GM23248 (cell line): ENCODE data around the gene MAP1B. TPM values are rescaled to one million over a fixed set of nuclear protein-coding genes. Genes with fewer than 3 reads are reported as not detected.

Source experiments
- DNase-seq: peaks from one replicate; pipeline ENCODE4 v3.0.0-alpha.2; 2015
- H2AFZ ChIP-seq: fragments of 200-600 bp; sonication (generic); 2 replicates; pipeline ENCODE4 v1.6.1; 2016; ENCODE audit warnings: antibody characterized with exemption
- H3F3A ChIP-seq: fragments of 200-600 bp; sonication (generic); 2 replicates; pipeline ENCODE4 v1.6.1; 2016; ENCODE audit warnings: mild to moderate bottlenecking, antibody characterized with exemption, mixed run types; ENCODE audit not compliant: insufficient read depth
- H3K27ac ChIP-seq: fragments of 200-600 bp; sonication (generic); 2 replicates; pipeline ENCODE4 v1.5.1; 2016; ENCODE audit warnings: mild to moderate bottlenecking
- H3K27me3 ChIP-seq: fragments of 200-600 bp; sonication (generic); replicated peaks from 2 replicates; pipeline ENCODE4 v1.6.1; 2016; ENCODE audit warnings: mild to moderate bottlenecking; ENCODE audit not compliant: insufficient read depth
- H3K36me3 ChIP-seq: fragments of 200-600 bp; sonication (generic); 2 replicates; pipeline ENCODE4 v1.6.1; 2016; ENCODE audit warnings: low read depth, mild to moderate bottlenecking
- H3K4me1 ChIP-seq: fragments of 200-600 bp; sonication (generic); 2 replicates; pipeline ENCODE4 v1.6.1; 2016; ENCODE audit warnings: mild to moderate bottlenecking; ENCODE audit not compliant: insufficient read depth
- H3K4me2 ChIP-seq: fragments of 200-600 bp; sonication (generic); one replicate; pipeline ENCODE4 v1.6.1; 2016; ENCODE audit warnings: mild to moderate bottlenecking; ENCODE audit not compliant: unreplicated experiment
- H3K4me3 ChIP-seq: fragments of 200-600 bp; sonication (generic); 2 replicates; pipeline ENCODE4 v1.5.1; 2016; ENCODE audit warnings: mild to moderate bottlenecking
- H3K79me2 ChIP-seq: fragments of 200-600 bp; sonication (generic); 2 replicates; pipeline ENCODE4 v1.6.1; 2016; ENCODE audit warnings: mild to moderate bottlenecking; ENCODE audit not compliant: insufficient read depth
- H3K9ac ChIP-seq: fragments of 200-600 bp; sonication (generic); 2 replicates; pipeline ENCODE4 v1.6.1; 2016; ENCODE audit warnings: mild to moderate bottlenecking
- H3K9me2 ChIP-seq: fragments of 200-600 bp; sonication (generic); 2 replicates; pipeline ENCODE4 v1.6.1; 2016; ENCODE audit warnings: mixed run types, mild to moderate bottlenecking, moderate library complexity; ENCODE audit not compliant: insufficient read depth
- H3K9me3 ChIP-seq: fragments of 200-600 bp; sonication (generic); one replicate; pipeline ENCODE4 v1.6.1; 2017; ENCODE audit warnings: low read depth
- H4K20me1 ChIP-seq: fragments of 200-600 bp; sonication (generic); 2 replicates; pipeline ENCODE4 v1.6.0; 2016; ENCODE audit not compliant: insufficient read depth
- EZH2 ChIP-seq: fragments of 200-600 bp; sonication (generic); IDR thresholded peaks from 2 replicates; pipeline ENCODE4 v1.6.1; 2018; ENCODE audit warnings: antibody characterized with exemption, mild to moderate bottlenecking; ENCODE audit not compliant: insufficient read depth, poor library complexity, severe bottlenecking
- EZH2phosphoT487 ChIP-seq: fragments of 200-600 bp; sonication (generic); IDR thresholded peaks from 2 replicates; pipeline ENCODE4 v1.6.1; 2018; ENCODE audit warnings: antibody characterized with exemption, moderate library complexity, mild to moderate bottlenecking, low read depth; ENCODE audit not compliant: insufficient read depth
- WGBS, 2 experiments: methylation state at CpG; one replicate each; pipeline ENCODE4 v1.1.6; 2015 to 2017; ENCODE audit warnings: low lambda C conversion rate in 2 of 2, low coverage in 1 of 2; ENCODE audit errors: missing lambda C conversion rate in 2 of 2; 5-methylcytosine and 5-hydroxymethylcytosine counted together
- in situ Hi-C: fragments of 300-500 bp; cut with MboI; formaldehyde crosslinking; loops from 2 replicates; pipeline ENCODE4 v1.15.0; 2020
- microRNA-seq: library from miRNA; unstranded; fragments of <30 nt; microRNA quantifications from one replicate; pipeline ENCODE4, GENCODE V29; 2016; ENCODE audit warnings: borderline number of aligned reads
- polyA plus RNA-seq: library from polyadenylated mRNA; unstranded; fragments of >200 nt; fragmentation: Nextera tagmentation; extraction: Ambion mirVana; gene quantifications from 2 replicates; pipeline ENCODE4 v1.2.1, GENCODE V29; 2016
- small RNA-seq: library from RNA; depleted of rRNA; stranded (forward); fragments of <200 nt; gene quantifications from one replicate; pipeline ENCODE3, GENCODE V24; 2014; ENCODE audit warnings: low read depth, low replicate concordance
- total RNA-seq: library from RNA; depleted of rRNA; stranded (reverse); fragments of >200 nt; shearing (Covaris generic); gene quantifications from 2 replicates; pipeline ENCODE4 v1.2.3, GENCODE V29; 2014; rRNA removed

Gene MAP1B
- total and polyA plus RNA-seq, 2 experiments from 2014 or later: 149 to 267 TPM

GRCh38 chr5:72255237-72255636 lies 148.0 kb downstream of the MAP1B start:
- DNase-seq: no peak
- no peak for TF ChIP-seq EZH2
- TF ChIP-seq EZH2phosphoT487: no peak
- Histone ChIP-seq H3K9ac (no peak overlapping the region), H3K4me3 (no peak overlapping the region), H3K79me2 (peaks cover 14% of the 10 kb centered on the region; the same call in 1 of the 2 replicates), H3K4me2 (no peak overlapping the region), H3K36me3 (no peaks in the 10 kb centered on the region), H3F3A (peaks cover 20% of the 10 kb centered on the region; the same call in 1 of the 2 replicates), H4K20me1 (no peaks in the 10 kb centered on the region), H3K27ac (no peak overlapping the region), H3K27me3 (no peaks in the 10 kb centered on the region), H2AFZ (no peak overlapping the region), H3K9me3 (no peaks in the 10 kb centered on the region), H3K4me1 (peaks cover 31% of the 10 kb centered on the region), H3K9me2 (no peaks in the 10 kb centered on the region)
- 95 to 96% methylated on average over 3 of the region's 3 CpGs for WGBS, 2 experiments
- in situ Hi-C loops: no loop called here

DNA sequence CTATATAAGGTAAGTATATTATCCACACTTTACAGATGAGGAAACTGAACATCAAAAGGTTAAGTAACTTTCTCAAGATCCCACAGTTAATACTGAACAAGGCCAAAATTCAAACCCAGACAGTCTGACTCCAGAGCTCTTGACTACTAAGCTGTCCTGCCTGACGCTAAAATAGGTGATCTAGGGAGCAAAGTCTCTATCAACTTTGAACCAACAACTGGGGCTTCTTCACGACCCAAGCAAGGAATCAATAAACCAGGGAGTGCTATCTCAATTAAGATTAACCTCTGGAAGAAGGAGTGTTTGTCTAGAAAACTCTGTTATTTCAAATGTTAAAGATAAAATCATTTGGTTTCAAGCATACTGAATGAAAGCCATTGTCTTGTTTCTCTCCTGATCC lies 148.4 kb downstream of the MAP1B start:
- no peak overlapping the region for H3K27ac ChIP-seq
- H3K27me3 ChIP-seq: no peaks in the 10 kb centered on the region
- H3K4me2 ChIP-seq: no peak overlapping the region
- no peaks in the 10 kb centered on the region for H3K9me3 ChIP-seq
- no peak for DNase-seq
- no peaks in the 10 kb centered on the region for H4K20me1 ChIP-seq
- in situ Hi-C loops: no loop called here
- peaks cover 20% of the 10 kb centered on the region; the same call in 1 of the 2 replicates for H3F3A ChIP-seq
- H3K9ac ChIP-seq: no peak overlapping the region
- H2AFZ ChIP-seq: no peak overlapping the region
- H3K9me2 ChIP-seq: no peaks in the 10 kb centered on the region
- peaks cover 31% of the 10 kb centered on the region for H3K4me1 ChIP-seq
- TF ChIP-seq EZH2phosphoT487 (no peak), EZH2 (no peak)
- 70 to 80% methylated on average over 2 of the region's 2 CpGs for WGBS, 2 experiments
- no peaks in the 10 kb centered on the region for H3K36me3 ChIP-seq
- H3K79me2 ChIP-seq: peaks cover 14% of the 10 kb centered on the region; the same call in 1 of the 2 replicates
- H3K4me3 ChIP-seq: no peak overlapping the region

GRCh38 chr5:72256536-72256935 lies 149.3 kb downstream of the MAP1B start:
- Histone ChIP-seq H4K20me1 (no peaks in the 10 kb centered on the region), H3K27me3 (no peaks in the 10 kb centered on the region), H3K9ac (no peak overlapping the region), H3K9me2 (no peaks in the 10 kb centered on the region), H3K9me3 (no peaks in the 10 kb centered on the region), H3F3A (peaks cover 20% of the 10 kb centered on the region; the same call in 1 of the 2 replicates), H2AFZ (no peak overlapping the region), H3K4me2 (no peak overlapping the region), H3K27ac (0 out of 2 replicates have a peak overlapping the region, but pooled peaks have one; percentile 3), H3K36me3 (no peaks in the 10 kb centered on the region), H3K4me3 (no peak overlapping the region), H3K4me1 (peaks cover 31% of the 10 kb centered on the region), H3K79me2 (peaks cover 19% of the 10 kb centered on the region)
- no peak for DNase-seq
- TF ChIP-seq EZH2phosphoT487 (no peak), EZH2 (no peak)
- in situ Hi-C loops: no loop called here
- 97 to 99% methylated on average over 2 of the region's 2 CpGs for WGBS, 2 experiments

Small RNAs within 50 kb of the gene (microRNA-seq; reads per million reads assigned to microRNA genes)
- gene MIR4803: not detected

Small RNAs within 50 kb of the gene (small RNA-seq; reads per million reads assigned to genes)
- not detected for gene MIR4803

Other genes with a start within 250 kb of the MAP1B start
- gene MRPS27, start 212.8 kb downstream of the MAP1B start, total RNA-seq: 53.4 and 58.5 TPM in 2 replicates
- 35.2 and 36.4 TPM in 2 replicates for gene MRPS27, start 212.8 kb downstream of the MAP1B start, polyA plus RNA-seq
- 15.5 and 17.1 TPM in 2 replicates for gene PTCD2, start 212.9 kb downstream of the MAP1B start, total RNA-seq
- gene PTCD2, start 212.9 kb downstream of the MAP1B start, polyA plus RNA-seq: 11.1 and 14.0 TPM in 2 replicates